ENCODE results near the gene CPN2. TPM values are rescaled to one million over a fixed set of nuclear protein-coding genes. Genes with fewer than 3 reads are reported as not detected.

Gene CPN2
- total and polyA plus RNA-seq, 2 experiments from 2014 or later, result 0.36 to 0.88 TPM

DNA sequence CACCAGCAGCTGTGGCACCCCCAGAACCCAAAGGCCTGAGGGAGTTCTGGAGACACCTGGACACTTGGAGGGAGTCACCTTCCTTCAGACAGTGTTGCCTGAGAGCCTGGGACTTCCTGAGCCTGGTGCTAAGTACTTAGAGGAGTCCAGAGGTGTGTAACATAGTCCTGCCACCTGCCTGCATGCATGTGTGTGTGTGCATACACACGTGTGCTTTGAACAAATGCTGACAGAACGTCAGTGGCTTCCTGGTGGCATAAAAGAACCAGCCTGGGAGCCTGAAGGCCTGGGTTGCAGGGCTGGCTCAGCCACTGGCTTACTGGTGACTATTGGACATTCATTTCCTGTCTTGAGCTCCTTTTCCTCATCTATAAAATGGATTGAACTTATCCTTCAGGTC, 3.2 kb upstream of the CPN2 start:
- Histone ChIP-seq H3K4me3 (no peak overlapping the region), H3K36me3 (no peaks in the 10 kb centered on the region), H3K27ac (no peak overlapping the region), H3K27me3 (no peaks in the 10 kb centered on the region), H3K4me1 (ENCODE audit: low read depth) (peaks cover 6% of the 10 kb centered on the region), H3K9me3 (ENCODE audit: low read depth) (no peaks in the 10 kb centered on the region)
- TF ChIP-seq, protein P1, sequence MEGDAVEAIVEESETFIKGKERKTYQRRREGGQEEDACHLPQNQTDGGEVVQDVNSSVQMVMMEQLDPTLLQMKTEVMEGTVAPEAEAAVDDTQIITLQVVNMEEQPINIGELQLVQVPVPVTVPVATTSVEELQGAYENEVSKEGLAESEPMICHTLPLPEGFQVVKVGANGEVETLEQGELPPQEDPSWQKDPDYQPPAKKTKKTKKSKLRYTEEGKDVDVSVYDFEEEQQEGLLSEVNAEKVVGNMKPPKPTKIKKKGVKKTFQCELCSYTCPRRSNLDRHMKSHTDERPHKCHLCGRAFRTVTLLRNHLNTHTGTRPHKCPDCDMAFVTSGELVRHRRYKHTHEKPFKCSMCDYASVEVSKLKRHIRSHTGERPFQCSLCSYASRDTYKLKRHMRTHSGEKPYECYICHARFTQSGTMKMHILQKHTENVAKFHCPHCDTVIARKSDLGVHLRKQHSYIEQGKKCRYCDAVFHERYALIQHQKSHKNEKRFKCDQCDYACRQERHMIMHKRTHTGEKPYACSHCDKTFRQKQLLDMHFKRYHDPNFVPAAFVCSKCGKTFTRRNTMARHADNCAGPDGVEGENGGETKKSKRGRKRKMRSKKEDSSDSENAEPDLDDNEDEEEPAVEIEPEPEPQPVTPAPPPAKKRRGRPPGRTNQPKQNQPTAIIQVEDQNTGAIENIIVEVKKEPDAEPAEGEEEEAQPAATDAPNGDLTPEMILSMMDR (IDR thresholded peaks at IDR 0.05; ENCODE audit: low read depth, low read length), result no peak
- DNase-seq (ENCODE audit: low read depth in 1 of 2, low spot score in 1 of 2), result no peak

DNA sequence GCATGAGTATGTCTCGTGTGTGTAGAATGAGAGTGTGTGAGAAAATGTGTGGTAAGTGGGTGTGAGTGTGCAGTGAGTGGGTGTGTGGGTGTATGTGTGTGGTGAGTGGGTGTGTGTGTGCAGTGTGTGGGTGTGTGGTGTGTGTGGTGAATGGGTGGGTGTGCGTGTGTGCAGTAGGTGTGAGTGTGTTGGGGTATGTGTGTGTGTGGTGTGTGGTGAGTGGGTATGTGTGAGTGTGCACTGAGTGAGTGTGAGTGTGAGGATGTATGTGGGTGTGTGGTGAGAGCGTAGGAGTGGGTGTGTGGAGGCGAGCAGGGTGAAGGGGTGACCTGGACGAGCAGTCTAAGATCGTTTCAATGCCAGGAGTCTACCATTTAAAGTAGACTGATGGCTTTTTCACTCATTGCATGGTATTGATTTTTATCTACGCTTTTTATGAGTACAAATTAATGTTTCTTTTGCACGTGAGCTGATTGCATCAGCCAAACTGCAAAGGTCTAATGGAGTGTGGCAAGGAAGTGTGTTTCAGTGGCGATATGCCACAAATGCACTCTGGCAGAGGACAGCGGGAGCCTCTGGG, 1.6 kb upstream of the CPN2 start:
- Histone ChIP-seq H3K9me3 (ENCODE audit: low read depth) (no peaks in the 10 kb centered on the region), H3K4me3 (no peak overlapping the region), H3K36me3 (no peaks in the 10 kb centered on the region), H3K27me3 (no peaks in the 10 kb centered on the region), H3K4me1 (ENCODE audit: low read depth) (peaks cover 6% of the 10 kb centered on the region), H3K27ac (no peak overlapping the region)
- TF ChIP-seq, protein P1 (IDR thresholded peaks at IDR 0.05; ENCODE audit: low read depth, low read length), result no peak
- DNase-seq (ENCODE audit: low read depth in 1 of 2, low spot score in 1 of 2), result no peak

DNA sequence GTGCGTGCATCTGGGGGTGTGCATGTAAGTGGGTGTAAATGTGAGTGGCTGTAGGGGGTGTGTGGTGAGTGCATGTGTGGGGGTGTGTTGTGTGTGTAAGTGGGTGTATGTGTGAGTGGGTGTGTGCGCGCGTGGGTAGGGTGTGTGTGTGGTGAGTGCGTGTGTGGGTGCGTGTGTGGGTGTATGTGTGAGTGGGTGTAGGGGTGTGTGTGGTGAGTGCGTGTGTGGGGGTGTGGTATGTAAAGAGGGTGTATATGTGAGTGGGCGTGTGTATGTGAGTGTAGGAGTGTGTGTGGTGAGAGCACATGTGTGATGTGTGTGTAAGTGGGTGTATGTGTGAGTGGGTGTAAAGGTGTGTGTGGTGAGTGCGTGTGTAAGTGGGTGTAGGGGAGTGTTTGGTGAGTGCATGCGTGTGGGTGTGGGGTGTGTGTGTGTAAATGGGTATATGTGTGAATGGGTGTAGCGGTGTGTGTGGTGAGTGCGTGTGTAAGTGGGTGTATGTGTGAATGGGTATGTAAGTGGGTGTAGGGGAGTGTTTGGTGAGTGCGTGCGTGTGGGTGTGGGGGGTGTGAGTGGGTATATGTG, 916 bp upstream of the CPN2 start:
- H3K27me3 ChIP-seq, result no peaks in the 10 kb centered on the region
- H3K4me3 ChIP-seq, result no peak overlapping the region
- TF ChIP-seq, protein P1 (IDR thresholded peaks at IDR 0.05; ENCODE audit: low read depth, low read length), result no peak
- H3K36me3 ChIP-seq, result no peaks in the 10 kb centered on the region
- no peak for DNase-seq (ENCODE audit: low read depth in 1 of 2, low spot score in 1 of 2)
- peaks cover 6% of the 10 kb centered on the region for H3K4me1 ChIP-seq (ENCODE audit: low read depth)
- H3K27ac ChIP-seq, result no peak overlapping the region
- no peaks in the 10 kb centered on the region for H3K9me3 ChIP-seq (ENCODE audit: low read depth)

DNA sequence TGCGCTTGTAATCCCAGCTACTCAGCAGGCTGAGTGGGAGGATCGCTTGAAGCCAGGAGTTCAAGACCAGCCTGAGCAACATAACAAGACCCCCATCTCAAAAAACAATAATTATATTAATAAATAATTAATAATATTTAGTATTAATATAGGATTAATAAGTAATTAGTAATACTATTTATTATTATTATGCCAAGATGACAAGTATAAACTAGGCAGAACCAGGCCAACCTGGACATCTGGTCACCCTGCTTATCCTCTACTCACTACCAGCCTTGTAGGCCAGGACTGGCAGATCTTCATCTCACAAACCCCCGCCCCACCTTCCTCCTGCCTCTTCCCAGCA, 429 bp downstream of the CPN2 start:
- TF ChIP-seq, protein P1 (IDR thresholded peaks at IDR 0.05; ENCODE audit: low read depth, low read length), result no peak
- no peak for DNase-seq (ENCODE audit: low read depth in 1 of 2, low spot score in 1 of 2)
- Histone ChIP-seq H3K27ac (no peak overlapping the region), H3K4me1 (ENCODE audit: low read depth) (peaks cover 6% of the 10 kb centered on the region), H3K9me3 (ENCODE audit: low read depth) (no peaks in the 10 kb centered on the region), H3K4me3 (no peak overlapping the region), H3K27me3 (no peaks in the 10 kb centered on the region), H3K36me3 (no peaks in the 10 kb centered on the region)

DNA sequence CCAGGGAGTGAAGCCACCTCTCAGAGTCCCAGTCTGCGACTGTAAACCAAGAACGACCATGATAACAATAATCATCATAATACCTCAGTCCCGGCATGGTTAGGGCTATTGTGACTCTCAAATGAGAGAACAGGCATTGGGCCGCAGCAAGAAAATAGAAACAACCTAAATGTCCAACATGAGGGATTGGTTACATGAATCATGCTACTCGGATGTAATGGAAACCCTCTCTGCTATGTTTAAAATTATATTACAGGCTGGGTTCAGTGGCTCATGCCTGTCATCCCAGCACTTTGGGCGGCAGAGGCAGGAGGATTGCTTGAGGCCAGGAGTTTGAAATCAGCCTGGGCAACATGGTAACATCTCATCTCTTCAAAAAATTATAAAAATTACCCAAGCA, 2.8 kb downstream of the CPN2 start:
- Histone ChIP-seq H3K27me3 (peaks cover 2% of the 10 kb centered on the region), H3K9me3 (ENCODE audit: low read depth) (no peaks in the 10 kb centered on the region), H3K27ac (no peak overlapping the region), H3K4me1 (ENCODE audit: low read depth) (peaks cover 6% of the 10 kb centered on the region), H3K4me3 (no peak overlapping the region), H3K36me3 (no peaks in the 10 kb centered on the region)
- DNase-seq (ENCODE audit: low read depth in 1 of 2, low spot score in 1 of 2), result no peak
- TF ChIP-seq, protein P1 (IDR thresholded peaks at IDR 0.05; ENCODE audit: low read depth, low read length), result no peak

All from cardiac muscle cell (in vitro differentiated cells and primary cell).